Activated T-helper 17 cell treated with anti-CD3 and anti-CD28 coated beads, Interleukin-2, amount 50 U/mL, for 72 hours (primary cell): ENCODE results near the gene TRPM1. TPM values are rescaled to one million over a fixed set of nuclear protein-coding genes. Genes with fewer than 3 reads are reported as not detected.
"Not testable (repeated sequence)": the region's sequence is repeated elsewhere in the genome, so short reads cannot be mapped to it uniquely, and the experiment has no call there.

Source experiments
- ATAC-seq: fragments of 150-1000 bp; cut with Tn5 transposase; replicated peaks from 2 replicates; pipeline ENCODE4 v1.10.0; 2021; ENCODE audit warnings: mild to moderate bottlenecking, moderate library complexity
- H3K27ac Mint-ChIP-seq: one replicate; pipeline ENCODE4 v1.8.0; 2022; ENCODE audit warnings: mixed read lengths
- H3K27me3 Mint-ChIP-seq: one replicate; pipeline ENCODE4 v1.8.0; 2022; ENCODE audit warnings: mixed read lengths
- H3K36me3 Mint-ChIP-seq: one replicate; pipeline ENCODE4 v1.8.0; 2022; ENCODE audit warnings: low read depth, mild to moderate bottlenecking, mixed read lengths
- H3K4me1 Mint-ChIP-seq: one replicate; pipeline ENCODE4 v1.8.0; 2022; ENCODE audit warnings: mixed read lengths
- H3K4me3 Mint-ChIP-seq: one replicate; pipeline ENCODE4 v1.8.0; 2022; ENCODE audit warnings: mild to moderate bottlenecking, mixed read lengths
- H3K9me3 Mint-ChIP-seq: one replicate; pipeline ENCODE4 v1.8.0; 2022; ENCODE audit warnings: mixed read lengths
- total RNA-seq, 2 donors: library from RNA; stranded (reverse); gene quantifications; one replicate each; pipeline ENCODE4 v1.2.3, GENCODE V29; 2022

The TRPM1 gene
- total RNA-seq, 2 donors from 2014 or later, result not detected

DNA sequence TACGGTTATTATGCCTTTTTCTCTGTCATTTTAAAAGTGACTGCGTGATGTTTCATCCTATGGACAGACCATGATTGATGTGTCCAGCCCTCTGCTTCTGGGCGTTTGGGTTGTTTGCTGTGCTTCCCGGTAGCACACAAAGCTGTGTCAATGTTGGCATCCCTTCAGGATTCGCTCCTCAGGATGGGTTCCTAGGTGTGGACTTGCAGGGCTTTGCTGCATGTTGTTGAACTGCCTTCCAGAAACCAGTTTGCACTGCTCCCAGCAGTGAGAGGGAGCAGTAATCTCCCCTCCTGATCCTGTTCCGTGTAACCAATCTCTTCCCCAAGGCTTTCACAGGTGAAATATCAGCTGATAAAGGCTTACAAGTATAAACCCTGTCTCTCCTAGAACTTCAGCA, 787 bp downstream of the TRPM1 start:
- no peaks in the 10 kb centered on the region for H3K36me3 Mint-ChIP-seq
- no peaks in the 10 kb centered on the region for H3K4me1 Mint-ChIP-seq
- H3K27ac Mint-ChIP-seq, result no peak overlapping the region
- ATAC-seq, result no peak
- no peaks in the 10 kb centered on the region for H3K9me3 Mint-ChIP-seq
- H3K27me3 Mint-ChIP-seq, result no peaks in the 10 kb centered on the region
- H3K4me3 Mint-ChIP-seq, result no peak overlapping the region

DNA sequence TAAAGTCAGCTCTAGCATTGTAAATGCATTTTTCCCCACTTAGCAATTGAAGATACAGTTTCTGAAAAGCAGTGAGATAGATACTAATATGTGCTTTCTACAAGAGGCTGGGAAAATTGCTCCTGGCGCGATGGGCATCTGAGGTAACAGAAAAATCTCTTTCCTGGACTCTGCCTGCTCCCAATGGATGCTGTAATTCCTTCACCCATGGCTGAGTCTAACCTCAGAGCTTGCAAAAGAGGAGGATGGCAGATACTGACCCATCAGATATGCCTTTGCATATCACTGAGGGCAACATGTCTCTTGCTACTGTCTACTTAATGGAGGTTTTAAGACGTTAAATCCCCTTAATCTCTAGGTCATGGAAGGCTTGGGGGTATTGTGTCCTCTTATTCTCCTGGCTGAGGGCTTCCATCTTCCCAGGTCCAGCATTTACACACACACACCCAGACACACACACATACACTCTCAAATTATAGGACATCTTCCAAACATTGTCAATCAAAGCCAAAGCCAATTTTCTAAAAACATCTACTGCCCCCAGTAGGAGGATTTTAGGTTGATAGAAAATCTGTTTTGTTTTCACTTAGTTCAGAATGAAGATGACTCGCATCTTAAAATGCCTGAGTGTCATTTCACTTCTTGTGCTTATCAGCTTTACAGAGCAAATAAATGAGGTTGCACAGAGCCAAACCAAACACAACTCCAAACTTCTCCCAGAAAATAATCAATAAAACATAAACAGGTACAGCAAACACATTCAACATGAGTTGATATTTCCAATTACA, 2.4 kb downstream of the TRPM1 start:
- no peak for ATAC-seq
- Mint-ChIP-seq H3K4me1 (no peaks in the 10 kb centered on the region), H3K27ac (no peak overlapping the region), H3K4me3 (no peak overlapping the region), H3K36me3 (no peaks in the 10 kb centered on the region), H3K27me3 (no peaks in the 10 kb centered on the region), H3K9me3 (no peaks in the 10 kb centered on the region)

DNA sequence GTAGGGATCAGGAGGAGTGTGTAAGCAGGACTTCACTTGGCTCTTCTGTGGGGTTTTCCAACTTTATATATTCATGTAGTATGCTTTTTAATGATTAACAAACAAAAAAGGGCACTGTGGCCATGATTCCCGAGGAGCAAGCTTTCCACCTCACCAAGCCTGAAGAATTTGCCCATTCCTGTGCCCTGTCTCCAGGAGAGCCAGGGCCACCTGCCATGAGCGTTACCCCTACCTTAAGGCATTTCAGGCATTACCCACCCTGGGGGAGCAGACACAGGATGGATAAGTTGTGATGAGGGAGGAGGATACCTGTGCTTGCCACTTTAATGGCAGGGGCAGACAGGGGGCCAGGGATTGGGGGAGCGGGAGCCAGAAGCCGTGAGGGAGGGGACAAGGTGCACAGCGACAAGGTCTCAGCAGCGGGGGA, 3.0 kb downstream of the TRPM1 start:
- H3K27ac Mint-ChIP-seq, result no peak overlapping the region
- H3K36me3 Mint-ChIP-seq, result no peaks in the 10 kb centered on the region
- H3K9me3 Mint-ChIP-seq, result no peaks in the 10 kb centered on the region
- no peaks in the 10 kb centered on the region for H3K27me3 Mint-ChIP-seq
- no peaks in the 10 kb centered on the region for H3K4me1 Mint-ChIP-seq
- no peak overlapping the region for H3K4me3 Mint-ChIP-seq
- ATAC-seq, result no peak

DNA sequence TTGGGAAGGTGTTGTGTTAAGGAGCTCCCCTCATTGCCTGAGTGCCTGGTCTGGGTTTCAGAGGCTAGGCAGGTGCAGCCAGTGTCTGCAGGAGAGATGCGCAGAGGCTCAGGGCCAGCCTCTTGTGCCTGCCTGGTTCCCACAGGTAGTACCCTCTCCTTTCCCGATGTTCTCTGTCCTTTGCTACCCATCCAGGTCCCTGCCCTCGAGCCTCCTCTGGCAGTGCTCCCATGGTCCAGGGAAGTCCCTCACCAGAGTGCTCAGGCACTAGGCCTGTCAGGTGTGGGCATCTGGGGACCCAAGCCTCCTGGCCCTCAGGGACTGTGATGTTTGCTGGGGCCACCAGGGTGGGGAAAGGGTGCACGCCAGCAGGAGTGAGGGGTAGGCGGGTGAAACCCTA, 5.0 kb downstream of the TRPM1 start:
- no peaks in the 10 kb centered on the region for H3K4me1 Mint-ChIP-seq
- no peak overlapping the region for H3K27ac Mint-ChIP-seq
- no peaks in the 10 kb centered on the region for H3K36me3 Mint-ChIP-seq
- ATAC-seq, result no peak
- no peaks in the 10 kb centered on the region for H3K27me3 Mint-ChIP-seq
- H3K9me3 Mint-ChIP-seq, result no peaks in the 10 kb centered on the region
- no peak overlapping the region for H3K4me3 Mint-ChIP-seq

DNA sequence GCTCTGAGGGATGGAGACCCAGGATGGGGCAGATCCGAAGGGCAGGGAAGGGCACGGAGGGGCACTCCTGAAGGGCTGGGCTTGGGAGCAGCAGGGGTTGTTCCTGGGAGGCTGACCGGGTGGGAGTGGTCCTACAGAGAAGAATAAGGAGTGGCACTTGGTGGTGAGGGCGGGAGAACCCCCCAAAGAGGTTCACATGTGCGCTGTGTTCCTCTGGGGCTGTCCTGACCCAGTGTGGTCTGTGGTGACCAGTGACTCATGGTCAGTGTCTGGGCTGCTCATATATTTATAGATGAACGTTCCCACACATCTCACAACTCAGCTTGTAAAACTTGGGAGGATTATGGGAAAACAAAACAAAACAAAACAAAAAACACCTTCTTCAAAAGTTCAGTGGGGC, 10.0 kb downstream of the TRPM1 start:
- no peak overlapping the region for H3K4me3 Mint-ChIP-seq
- no peaks in the 10 kb centered on the region for H3K4me1 Mint-ChIP-seq
- no peak overlapping the region for H3K27ac Mint-ChIP-seq
- no peaks in the 10 kb centered on the region for H3K9me3 Mint-ChIP-seq
- ATAC-seq, result no peak
- no peaks in the 10 kb centered on the region for H3K36me3 Mint-ChIP-seq
- H3K27me3 Mint-ChIP-seq, result peaks cover 5% of the 10 kb centered on the region

DNA sequence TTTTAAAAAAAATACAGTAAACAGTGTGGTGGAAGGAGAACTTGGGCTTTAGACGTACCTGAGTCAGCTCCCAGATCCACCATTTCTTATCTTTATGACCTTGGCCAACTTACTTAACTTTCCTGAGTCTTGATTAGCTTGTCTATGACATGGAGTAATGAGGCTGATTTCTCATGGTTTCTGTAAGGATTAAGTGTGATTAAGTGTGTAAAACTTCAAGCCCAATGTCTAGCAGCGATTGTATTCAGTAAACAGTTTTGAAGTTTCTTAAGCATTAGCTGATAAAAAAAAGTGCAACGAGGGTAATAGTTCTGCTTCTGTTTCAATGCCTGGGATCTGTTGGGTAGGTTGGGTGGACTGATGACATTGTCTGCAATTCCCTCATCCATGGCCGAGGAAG, 10.8 kb downstream of the TRPM1 start:
- no peak for ATAC-seq
- no peaks in the 10 kb centered on the region for H3K9me3 Mint-ChIP-seq
- no peak overlapping the region for H3K4me3 Mint-ChIP-seq
- no peak overlapping the region for H3K27ac Mint-ChIP-seq
- H3K27me3 Mint-ChIP-seq, result peaks cover 5% of the 10 kb centered on the region
- no peaks in the 10 kb centered on the region for H3K4me1 Mint-ChIP-seq
- H3K36me3 Mint-ChIP-seq, result no peaks in the 10 kb centered on the region

DNA sequence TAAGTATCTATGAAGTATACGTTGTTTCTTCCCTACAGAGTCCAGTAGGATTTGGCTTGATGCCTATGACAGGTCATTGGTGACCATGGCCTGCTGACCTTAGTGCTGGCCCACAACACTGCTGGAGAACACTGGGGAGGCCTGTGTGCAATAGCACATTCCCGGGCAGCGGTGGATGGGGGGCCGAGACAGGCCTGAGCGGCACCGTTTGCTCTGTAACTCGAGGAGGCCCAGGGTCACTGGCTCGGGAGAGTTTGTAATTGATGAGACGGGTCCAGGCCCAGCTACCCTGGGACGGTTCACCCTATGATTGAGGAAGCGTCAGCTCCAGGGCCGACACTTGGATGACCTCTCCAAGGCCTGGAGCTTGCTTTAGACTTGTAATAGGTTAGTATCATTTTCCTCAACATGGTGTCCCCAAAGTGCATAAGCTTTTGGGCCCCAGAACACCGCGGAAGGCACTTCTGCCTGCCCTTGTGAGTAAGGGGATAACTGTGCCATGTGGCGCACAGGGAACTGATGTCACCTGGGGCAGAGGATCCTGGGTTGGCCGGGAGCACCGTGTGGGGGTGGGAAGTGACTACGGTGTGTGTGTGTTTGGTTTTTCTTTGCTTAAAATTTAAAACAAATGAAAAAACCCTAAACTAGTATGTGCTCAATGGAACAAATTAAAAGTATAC, 12.0 kb downstream of the TRPM1 start:
- Mint-ChIP-seq H3K27me3 (peaks cover 5% of the 10 kb centered on the region), H3K27ac (no peak overlapping the region), H3K4me1 (no peaks in the 10 kb centered on the region), H3K4me3 (no peak overlapping the region), H3K9me3 (no peaks in the 10 kb centered on the region), H3K36me3 (no peaks in the 10 kb centered on the region)
- no peak for ATAC-seq

DNA sequence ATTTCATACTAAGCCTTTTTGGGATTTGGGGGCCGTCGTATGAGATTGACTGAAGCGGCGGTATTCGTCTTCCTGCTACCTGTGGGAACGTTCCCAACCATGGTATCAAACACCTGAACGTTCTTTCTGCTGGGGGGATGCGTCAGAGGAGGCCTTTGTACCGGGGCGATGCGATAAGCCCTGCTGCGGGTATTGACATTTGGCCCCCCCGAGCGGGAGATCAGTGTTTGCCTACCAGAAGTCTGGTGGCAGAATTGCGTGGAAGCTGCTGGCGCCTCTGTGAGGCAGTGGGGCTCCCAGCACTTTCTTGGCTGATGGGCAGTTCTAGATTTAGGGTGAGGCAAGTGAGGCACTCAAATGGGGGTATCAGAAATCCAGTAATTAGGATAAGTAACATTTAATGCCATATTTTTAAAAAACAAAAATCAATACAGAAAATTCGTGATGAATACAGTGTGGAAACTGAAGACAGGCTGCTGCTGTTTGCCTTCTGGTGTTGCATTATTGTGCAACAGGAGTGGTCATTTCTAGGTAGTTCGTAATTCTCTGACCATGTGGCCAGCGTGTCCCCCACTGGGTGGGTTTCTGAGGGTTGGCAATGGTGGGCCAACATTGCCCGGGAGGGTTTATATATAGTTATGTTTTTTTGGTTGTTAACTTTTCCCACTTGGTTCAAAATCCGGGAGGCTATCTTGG, 12.7 kb downstream of the TRPM1 start:
- Mint-ChIP-seq H3K9me3 (no peaks in the 10 kb centered on the region), H3K27ac (no peak overlapping the region), H3K27me3 (peaks cover 5% of the 10 kb centered on the region), H3K36me3 (no peaks in the 10 kb centered on the region), H3K4me1 (no peaks in the 10 kb centered on the region), H3K4me3 (no peak overlapping the region)
- no peak for ATAC-seq

DNA sequence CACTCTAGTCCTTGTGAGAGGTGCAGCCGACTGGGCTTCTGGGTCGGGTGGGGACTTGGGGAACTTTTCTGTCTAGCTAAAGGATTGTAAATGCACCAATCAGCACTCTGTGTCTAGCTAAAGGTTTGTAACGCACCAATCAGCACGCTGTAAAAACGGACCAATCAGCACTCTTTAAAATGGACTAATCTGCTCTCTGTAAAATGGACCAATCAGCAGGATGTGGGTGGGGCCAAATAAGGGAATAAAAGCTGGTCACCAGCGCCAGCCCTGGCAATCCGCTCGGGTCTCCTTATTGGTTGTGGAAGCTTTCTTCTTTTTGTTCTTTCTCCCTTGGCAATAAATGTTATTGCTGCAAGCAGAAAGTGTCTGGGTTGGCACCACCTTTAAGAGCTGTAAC, 13.5 kb downstream of the TRPM1 start:
- not testable (repeated sequence) for H3K4me3 Mint-ChIP-seq, ATAC-seq, H3K27ac Mint-ChIP-seq, H3K27me3 Mint-ChIP-seq, H3K9me3 Mint-ChIP-seq, H3K36me3 Mint-ChIP-seq, H3K4me1 Mint-ChIP-seq

DNA sequence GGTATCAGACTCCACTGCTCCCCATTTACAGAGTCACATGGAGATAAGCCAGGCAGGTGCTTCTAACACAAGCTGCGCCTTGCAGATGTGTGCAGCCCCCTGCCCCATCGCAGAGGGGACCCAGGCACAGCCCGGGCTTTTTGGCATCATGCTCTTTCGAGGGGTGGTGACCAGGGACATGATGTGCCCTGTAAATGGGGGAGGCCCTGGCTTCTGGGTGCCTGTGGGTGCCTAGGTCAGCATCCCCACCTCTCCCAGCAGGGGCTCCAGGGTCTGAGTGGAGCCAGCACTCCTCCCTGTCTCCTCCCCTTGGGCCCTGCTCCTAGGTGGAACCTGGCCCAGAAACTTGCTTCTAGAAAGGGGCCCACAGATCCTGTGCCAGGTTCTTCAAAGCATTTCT, 15.2 kb downstream of the TRPM1 start:
- no peak overlapping the region for H3K27ac Mint-ChIP-seq
- peaks cover 14% of the 10 kb centered on the region for H3K27me3 Mint-ChIP-seq
- no peak overlapping the region for H3K4me3 Mint-ChIP-seq
- no peaks in the 10 kb centered on the region for H3K9me3 Mint-ChIP-seq
- no peak for ATAC-seq
- H3K4me1 Mint-ChIP-seq, result no peaks in the 10 kb centered on the region
- no peaks in the 10 kb centered on the region for H3K36me3 Mint-ChIP-seq

DNA sequence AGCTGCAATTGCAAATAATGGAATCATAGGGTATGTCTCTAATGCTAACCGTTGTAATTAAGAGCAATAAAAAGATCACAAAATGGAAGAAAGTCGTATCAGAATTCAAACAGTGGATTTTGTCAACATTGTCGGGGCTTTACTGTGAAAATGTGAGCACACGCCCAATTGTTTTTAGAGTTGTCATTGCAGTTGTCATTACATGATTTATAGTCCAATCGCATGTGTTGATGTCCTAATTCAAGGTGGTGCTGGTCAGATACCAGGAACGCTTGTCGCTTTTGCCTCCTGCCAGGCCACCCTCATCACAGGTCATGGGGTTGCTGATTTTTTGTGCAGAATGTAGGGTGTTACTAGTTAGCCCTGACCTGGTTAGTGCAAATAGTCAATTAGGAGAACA, 16.2 kb downstream of the TRPM1 start:
- no peak overlapping the region for H3K4me3 Mint-ChIP-seq
- H3K4me1 Mint-ChIP-seq, result no peaks in the 10 kb centered on the region
- H3K27ac Mint-ChIP-seq, result no peak overlapping the region
- no peaks in the 10 kb centered on the region for H3K9me3 Mint-ChIP-seq
- H3K27me3 Mint-ChIP-seq, result peaks cover 10% of the 10 kb centered on the region
- no peak for ATAC-seq
- H3K36me3 Mint-ChIP-seq, result no peaks in the 10 kb centered on the region

DNA sequence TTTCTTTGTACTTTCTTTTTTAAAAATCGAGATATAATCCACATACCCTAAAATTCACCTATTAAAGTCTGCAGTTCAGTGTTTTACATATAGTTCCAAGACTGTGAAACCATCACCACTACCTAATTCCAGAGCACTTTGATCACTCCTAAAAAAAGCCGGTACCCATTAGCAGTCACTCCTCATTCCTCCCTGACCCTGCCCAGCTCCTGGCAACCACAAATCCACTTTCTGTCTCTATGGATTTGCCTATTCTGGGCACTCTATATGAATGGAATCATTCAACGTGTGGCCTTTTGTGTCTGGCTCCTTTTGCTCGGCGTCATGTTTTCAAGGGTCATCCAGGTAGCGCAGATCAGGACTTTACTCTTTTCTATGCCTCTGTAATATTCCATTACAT, 17.3 kb downstream of the TRPM1 start:
- peaks cover 19% of the 10 kb centered on the region for H3K27me3 Mint-ChIP-seq
- H3K36me3 Mint-ChIP-seq, result no peaks in the 10 kb centered on the region
- no peak overlapping the region for H3K4me3 Mint-ChIP-seq
- ATAC-seq, result no peak
- H3K4me1 Mint-ChIP-seq, result no peaks in the 10 kb centered on the region
- H3K9me3 Mint-ChIP-seq, result no peaks in the 10 kb centered on the region
- H3K27ac Mint-ChIP-seq, result no peak overlapping the region

DNA sequence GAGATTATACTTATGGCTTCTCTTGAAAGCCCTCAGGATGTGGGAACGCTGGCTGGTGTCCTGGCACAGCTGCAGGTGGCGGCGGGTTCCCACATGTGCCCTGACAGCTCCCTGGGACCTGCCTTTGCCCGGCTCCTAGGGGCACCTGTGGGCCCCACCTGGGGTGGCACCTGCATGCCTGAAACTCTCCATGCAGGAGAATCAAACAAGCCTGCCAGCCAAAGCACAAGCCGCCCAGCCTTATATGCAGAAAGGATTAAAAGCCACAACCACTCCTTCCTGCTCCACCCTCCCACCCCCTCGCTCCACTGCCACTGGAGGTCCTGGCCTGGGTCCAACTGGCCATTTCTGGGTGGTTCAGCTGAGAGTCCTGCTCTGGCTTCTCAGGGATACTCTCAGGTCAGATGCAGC, 18.1 kb downstream of the TRPM1 start:
- no peaks in the 10 kb centered on the region for H3K36me3 Mint-ChIP-seq
- H3K27me3 Mint-ChIP-seq, result peaks cover 26% of the 10 kb centered on the region
- ATAC-seq, result no peak
- no peaks in the 10 kb centered on the region for H3K4me1 Mint-ChIP-seq
- H3K4me3 Mint-ChIP-seq, result no peak overlapping the region
- no peak overlapping the region for H3K27ac Mint-ChIP-seq
- no peaks in the 10 kb centered on the region for H3K9me3 Mint-ChIP-seq

DNA sequence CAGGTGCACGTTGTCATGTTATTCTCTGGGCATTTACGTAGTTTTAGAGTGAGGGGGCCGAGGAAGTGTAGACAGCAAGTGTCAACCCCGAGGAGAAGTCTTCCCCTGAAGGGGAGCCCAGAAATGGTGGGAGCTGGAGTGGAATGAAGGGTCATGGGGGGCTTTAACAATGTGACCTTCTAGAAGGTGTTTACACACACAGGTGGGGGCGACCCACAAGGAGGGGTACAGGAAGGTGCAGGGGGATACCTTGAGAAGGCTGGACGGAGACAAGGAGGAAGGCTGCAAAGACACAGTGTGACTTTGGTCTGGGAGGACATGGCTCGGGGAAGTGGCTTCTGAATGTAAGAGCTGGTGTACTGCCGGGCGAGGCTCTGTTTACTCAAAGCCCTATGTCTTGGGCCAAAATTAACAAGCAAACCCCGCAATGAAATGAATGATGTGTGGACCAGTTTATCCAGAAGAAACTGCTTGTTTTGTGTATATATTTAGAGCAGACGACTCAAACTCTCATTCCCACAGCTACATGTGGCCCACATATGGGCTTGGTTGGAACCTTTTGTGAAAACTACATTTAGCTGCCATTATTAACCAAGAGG, 18.7 kb downstream of the TRPM1 start:
- Mint-ChIP-seq H3K9me3 (no peaks in the 10 kb centered on the region), H3K27me3 (peaks cover 26% of the 10 kb centered on the region), H3K4me1 (no peaks in the 10 kb centered on the region), H3K36me3 (no peaks in the 10 kb centered on the region), H3K4me3 (no peak overlapping the region), H3K27ac (no peak overlapping the region)
- ATAC-seq, result no peak
